Erythroblast (primary cell): Measurements from ENCODE around the gene B4GAT1.
A peak's percentile ranks its signal among the peaks of the same experiment; 100 is the strongest.
"Not testable (repeated sequence)": the region's sequence is repeated elsewhere in the genome, so short reads cannot be mapped to it uniquely, and the experiment has no call there.

Experiments
- DNase-seq, 2 experiments: peaks; one replicate each; lab custom pipeline; 2025; lab: John Stamatoyannopoulos, UW
- GATA1 ChIP-seq: IDR thresholded peaks from 2 replicates; pipeline ENCODE4 v1.6.1; 2011; ENCODE audit warnings: low read depth, mild to moderate bottlenecking, control low read depth, low read length, moderate library complexity
- POLR2A ChIP-seq: IDR thresholded peaks from 2 replicates; pipeline ENCODE4 v1.6.1; 2011; ENCODE audit warnings: mild to moderate bottlenecking, low read length

Gene B4GAT1

DNA sequence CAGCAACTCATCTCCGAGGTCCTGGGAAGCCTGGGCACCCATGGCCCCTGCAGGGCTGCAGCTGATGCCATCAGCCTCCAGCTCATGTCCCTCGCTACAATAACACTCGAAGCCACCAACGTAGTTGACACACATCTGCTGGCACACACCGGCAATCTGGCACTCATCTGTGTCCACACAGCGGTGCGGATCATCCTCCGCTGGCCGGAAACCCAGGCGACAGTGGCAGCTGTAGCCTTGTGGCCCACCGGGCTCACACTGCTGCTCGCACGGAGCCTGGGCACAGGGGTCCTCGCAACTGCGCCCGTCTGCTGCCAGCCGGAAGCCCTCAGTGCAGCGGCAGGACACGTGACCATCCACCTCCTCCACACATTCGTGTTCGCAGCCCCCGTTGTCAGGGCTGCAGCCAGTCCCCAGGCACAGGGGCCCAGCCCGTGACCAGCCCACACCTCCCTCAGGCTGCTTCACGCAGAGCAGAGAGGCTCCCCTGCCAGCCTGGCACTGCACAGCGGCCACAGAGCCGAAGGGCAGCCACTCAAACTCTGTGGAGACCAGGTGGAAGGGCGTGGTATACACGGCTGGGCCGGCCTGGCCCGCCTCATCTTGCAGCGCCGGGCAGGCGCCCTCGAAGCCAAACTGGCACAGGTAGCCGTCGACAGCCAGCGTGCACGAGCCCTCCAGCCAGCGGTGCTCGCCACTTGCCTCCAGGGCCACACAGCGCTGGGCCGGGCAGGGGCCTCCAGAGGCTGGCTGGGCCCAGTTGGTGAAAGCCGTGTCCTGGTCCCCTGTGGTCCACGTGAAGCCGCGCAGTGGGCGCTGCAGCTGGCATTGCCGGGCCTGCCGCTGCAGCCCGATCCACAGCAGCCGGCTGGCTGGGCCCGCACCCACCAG is 31.3 kb downstream of the B4GAT1 start:
- TF ChIP-seq POLR2A, result no peak
- no peak for TF ChIP-seq GATA1
- no peak for DNase-seq

DNA sequence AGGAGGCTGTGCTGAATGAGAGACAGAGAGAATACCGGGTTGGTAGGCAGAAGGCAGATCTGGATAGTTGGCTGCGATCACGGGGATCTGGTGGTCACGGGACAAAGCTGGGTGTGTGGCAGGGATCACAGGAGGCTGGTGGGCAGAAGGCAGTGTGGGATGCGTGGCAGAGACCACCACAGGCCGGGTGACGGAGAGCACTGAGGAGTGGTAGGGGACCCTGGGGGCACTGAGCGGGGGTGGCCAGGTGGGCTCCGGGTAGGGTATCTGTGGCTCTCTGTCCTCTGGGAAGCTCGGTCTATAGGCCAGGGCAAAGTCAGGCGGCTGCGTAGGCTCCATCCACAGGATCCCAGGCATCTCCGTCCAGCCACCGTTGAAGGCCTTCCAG is 31.9 kb downstream of the B4GAT1 start:
- TF ChIP-seq POLR2A (no peak), GATA1 (no peak)
- DNase-seq, result no peak

DNA sequence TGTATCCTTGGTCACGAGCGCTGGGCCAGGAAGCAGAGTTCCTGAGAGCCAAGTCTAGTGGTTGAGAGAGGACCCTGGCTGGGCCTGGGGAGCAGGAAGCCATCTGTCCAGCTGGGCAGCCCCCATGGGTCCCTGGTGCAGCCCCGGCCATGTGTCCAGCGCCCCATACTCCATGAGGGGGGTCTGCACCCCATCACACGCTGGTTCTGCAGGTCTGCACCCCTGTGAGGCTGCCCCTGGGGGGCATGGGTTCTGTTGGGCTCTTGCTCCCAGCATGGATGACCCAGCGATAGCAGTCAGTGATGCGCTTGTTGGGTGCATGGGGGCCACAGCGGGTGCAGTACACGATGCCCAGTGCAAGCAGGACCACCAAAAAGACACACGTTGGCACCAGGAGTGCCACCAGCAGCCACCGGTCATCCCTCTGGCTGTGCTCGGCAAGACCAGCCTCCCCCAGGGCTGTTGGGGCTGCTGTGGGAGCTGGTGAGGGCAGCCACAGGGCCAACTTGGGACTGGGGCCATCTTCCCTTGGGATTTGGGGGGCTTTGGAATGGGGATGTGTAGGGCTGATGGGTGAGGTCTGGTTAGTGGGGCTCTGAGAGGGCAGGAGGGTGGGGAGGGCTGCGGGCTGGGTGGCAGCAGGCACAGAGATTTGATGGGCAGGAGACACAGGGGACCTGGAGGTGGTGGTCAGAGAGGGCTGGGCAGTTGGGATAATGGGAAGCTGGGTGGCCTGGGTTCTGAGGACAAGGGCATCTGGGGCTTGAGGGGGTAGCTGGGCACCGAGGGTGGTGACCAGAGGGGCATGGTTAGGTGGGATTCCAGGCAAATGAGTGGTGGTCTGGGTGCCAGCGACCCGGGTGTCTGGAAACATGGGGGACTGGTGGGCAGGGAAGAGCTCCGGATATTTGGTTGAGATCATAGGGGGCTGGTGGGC is 32.6 kb downstream of the B4GAT1 start:
- no peak for DNase-seq
- no peak for TF ChIP-seq POLR2A
- TF ChIP-seq GATA1, result no peak

DNA sequence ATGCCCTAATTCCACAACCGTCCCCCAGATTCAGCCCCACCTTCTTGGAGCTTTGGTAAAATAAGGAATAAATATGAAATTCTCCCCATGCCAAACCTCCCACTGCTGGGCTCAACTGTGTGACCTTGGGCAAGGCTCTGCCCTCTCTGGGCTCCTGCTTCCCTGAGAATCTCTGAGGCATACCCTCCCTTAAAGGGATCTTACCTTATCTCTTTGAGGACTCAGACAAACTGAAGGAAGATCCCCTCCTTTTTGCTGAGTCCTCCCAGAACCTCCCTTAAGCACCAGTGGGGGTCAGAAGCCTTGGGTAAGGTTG is 33.3 kb downstream of the B4GAT1 start:
- TF ChIP-seq POLR2A, result no peak
- no peak for TF ChIP-seq GATA1

DNA sequence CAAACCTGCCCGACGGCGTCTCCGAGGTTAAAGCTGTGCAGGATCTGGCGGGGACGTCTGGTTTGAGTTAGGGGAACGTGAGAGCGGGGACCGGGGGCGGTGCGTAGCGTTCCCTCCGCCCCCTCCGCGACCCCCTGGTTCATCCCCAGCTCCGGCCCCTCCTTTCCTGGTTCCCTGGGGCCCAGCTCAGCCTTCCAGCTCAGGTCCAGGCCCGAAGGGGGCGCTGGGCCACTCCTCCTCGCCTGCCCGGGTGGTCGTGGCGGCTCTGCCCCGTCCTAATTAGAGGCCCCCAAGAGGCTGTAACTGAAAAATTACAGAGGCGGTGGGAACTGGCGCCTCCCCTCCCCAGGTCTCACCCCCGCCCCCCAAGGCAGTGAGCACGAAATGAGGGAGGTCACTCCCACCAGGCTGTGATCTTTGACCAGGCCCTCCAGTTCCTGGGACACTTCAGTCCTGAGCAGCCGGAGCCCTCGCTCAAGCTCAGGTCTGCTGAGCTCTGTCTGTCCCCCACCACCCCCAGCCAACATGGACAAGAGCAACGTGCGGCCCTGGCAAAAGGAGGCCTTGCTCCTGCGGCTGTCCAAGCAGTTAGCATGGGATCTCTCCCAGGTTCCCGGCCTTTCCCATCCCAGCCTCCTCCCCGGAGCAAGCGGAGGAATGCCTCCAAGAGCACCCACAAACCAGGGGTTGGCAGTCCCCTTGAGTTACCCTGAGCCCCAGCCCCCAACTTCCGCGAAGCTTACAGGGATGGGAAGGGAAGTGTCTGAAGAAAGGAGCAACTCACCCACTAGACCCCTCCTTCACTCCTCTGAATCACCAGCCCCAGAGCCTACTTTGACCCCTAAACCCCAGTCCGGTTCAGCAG is 33.9 kb downstream of the B4GAT1 start:
- no peak for DNase-seq
- TF ChIP-seq POLR2A (no peak), GATA1 (no peak)

More for the DNA sequence above, 33.3 kb downstream of the B4GAT1 start:
- DNase-seq, result no peak

DNA sequence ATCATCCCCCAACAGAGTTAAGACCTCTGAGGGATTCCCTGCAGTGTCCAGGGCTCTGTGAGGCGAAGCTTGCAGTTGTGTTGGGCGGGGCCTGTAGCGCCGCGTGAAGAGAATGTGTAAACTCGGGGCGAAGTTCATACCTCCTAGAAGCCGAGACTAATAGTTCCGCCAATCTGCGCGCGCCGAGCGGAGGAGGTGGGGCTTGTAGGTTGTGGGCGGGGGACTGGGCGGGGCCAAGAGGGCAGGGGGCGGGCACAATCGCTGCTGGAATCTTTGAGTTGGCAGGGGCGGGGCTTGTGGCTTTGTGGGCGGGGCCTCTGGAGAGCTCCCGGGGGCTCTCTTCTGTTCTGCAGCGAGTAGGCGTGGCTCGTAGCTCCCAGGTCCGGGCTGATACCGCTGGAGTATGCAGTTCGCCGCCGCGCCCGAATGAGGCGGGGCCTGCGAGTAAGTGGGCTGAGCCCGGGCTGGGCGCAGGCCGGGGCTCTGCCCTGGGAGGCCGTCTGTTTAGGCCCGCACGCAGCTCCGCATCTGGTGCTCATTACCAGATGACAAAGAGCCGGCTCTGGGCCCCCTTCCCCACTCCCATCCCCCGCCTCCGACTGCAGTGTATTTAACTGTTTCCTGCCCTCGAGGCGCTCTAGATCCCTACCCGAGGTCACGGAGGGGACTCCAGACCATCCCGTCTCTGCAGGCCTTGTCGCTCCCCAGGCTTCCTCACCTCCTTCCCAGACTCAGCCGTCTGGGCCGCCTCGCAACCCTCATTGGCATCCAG is 34.7 kb downstream of the B4GAT1 start:
- TF ChIP-seq POLR2A, result no peak
- DNase-seq, result peak; percentile 99 to 100

DNA sequence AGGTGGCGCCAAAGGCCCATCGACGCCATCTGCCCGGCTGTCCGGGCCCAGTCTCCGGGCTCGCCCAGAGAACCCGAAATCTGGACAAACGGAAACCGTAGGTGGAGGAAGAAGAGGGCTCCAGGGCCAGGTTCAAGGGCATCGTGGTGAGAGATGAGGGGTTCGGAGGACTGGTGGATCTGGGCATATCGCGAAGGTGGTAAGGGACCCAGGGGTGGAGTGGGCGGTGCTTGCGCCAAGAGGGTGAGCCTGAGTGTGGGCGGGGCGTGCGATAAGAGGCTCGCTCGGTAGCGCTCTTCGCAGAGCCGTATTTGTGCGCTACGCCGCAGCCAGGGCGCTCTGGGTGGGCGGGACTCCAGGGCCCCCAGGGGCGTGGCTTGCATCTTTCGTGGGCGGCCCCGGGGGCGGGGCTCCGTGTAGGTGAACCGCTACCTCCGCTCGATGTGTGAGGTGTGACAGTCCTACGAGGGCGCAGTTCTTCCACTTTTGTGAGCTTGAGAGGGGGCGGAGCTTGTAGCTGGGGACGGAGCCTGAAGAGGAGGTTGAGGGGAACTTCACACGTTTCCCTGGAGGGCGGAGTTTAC is 35.4 kb downstream of the B4GAT1 start:
- TF ChIP-seq POLR2A (no peak), GATA1 (peak; percentile 29)
- peak; percentile 96 to 97 for DNase-seq

DNA sequence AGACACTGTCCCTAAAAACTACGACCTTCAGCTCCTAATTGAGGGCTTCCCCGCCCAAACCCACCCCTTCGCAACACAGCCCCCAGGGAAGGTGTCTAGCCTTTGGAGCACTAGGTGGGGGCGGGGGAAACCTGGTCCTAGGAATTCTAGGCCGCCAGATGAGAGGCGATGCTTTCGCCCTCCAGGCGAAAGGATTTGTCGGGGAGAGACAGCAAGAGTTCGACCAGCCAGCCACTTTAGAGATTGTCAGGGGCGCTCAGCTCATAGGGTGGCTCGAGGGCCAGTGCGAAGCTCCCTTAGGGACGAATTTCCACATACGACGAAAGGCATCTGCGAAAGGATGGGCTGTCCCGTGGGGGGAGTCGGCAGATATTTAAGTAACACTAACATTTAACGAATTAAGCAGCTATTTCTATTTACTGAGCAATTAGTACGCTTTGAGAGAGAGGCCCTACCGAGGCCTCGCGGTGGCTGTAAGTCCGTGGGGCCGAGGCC is 35.9 kb downstream of the B4GAT1 start:
- DNase-seq, result no peak
- no peak for TF ChIP-seq GATA1
- TF ChIP-seq POLR2A, result no peak

DNA sequence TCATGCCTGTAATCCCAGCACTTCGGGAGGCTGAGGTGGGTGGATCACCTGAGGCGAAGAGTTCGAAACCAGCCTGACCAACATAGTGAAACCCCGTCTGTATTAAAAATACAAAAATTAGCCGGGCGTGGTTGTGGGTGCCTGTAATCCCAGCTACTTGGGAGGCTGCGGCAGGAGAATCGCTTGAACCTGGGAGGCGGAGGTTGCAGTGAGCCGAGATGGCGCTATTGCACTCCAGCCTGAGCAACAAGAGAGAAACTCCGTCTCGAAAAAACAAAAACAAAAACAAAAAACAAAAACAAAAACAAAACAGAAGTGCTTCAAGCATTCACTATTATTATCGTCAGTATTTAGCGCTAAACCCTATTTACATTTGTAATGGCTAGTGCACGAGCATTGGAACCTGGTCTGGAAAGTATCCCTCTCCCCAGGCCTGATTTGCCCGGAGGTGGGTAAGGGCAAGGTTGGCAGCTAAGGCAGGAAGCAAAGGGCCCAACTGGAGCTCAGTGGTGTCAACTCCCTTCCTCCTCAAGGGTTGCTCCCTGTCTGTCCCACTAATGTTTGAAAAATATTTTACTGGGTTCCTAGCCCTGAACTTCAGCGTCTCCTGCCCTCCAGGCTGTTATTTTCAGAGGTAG is 36.5 kb downstream of the B4GAT1 start:
- not testable (repeated sequence) for DNase-seq

DNA sequence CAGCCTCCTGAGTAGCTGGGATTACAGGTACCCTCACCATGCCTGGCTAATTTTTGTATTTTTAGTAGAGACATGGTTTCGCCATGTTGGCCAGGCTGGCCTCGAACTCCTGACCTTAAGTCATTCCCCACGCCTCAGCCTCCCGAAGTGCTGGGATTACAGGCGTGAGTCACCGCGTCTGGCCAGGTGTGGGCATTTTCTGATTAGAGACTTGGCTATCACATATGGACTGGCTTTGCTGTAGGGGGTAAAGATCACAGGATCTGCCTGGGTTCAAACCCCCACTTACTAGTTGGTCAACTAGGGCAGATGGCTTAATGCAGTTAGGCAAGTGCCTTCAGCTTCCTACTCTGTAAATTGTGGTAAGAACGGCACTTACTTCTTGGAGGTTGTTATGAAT is 37.1 kb downstream of the B4GAT1 start:
- TF ChIP-seq POLR2A (no peak), GATA1 (no peak)
- DNase-seq, result no peak

DNA sequence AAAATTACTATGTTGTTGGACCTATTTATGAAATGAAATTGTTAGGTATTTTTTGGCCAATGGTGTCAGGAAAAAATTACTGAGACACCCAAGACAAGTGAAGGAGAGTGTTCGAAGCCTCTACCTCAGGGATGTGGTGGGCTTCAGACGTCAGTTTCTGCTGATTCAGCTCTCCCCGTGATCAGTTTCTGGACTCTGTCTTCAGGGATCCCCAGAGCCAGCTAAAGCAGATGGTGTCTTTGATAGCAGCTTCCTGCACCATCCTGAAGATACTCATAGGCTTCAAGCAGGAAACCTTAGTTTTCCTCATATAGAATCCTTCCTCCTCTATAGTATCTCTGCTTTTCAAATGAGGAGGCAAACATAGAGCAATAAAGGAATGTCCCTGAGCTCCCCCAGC is 38.0 kb downstream of the B4GAT1 start:
- DNase-seq, result peak in 1 of 2 experiments; percentile 23
- TF ChIP-seq POLR2A, result no peak
- TF ChIP-seq GATA1, result no peak

DNA sequence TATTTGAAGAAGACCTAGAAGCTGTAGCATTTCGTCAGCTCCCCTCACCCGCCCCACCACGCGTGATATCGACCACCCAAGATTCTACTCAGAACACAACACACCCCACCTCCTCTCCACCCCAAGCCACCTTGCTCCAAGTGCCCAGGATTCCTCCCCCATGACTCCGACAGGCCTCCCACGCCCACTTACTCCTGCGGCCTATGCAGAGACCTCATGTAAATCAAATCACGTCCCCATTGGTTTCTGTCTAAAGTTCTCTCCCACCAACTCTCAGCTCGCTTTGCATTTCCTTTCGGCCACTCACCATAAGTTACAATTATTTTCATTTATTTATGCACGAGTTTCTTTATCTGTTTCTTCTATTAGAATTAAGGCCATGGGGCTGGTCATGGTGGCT is 44.8 kb downstream of the B4GAT1 start:
- DNase-seq, result no peak
- TF ChIP-seq POLR2A (no peak), GATA1 (no peak)

DNA sequence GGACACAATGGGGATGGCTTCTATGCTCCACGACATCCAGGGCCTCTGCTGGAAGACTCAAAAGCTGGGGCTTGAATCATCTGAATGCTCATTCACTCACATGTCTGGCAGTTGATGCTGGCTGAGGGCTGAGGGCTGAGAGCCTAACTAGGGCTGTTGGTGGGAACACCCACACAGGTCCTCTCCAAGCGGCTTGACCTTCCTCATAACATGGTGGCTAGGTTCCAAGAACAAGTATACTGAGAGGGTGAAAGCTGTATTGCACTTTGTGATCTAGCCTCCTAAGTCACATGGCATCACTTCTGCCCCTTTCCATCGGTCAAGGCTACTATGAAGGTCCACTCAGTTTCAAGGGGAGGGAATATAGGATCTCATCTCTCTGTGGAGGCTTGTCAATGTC is 48.2 kb downstream of the B4GAT1 start:
- no peak for DNase-seq
- no peak for TF ChIP-seq GATA1
- TF ChIP-seq POLR2A, result no peak
